Iris pigment epithelial cell (primary cell): ENCODE data around the gene GVQW3.
A peak's percentile ranks its signal among the peaks of the same experiment; 100 is the strongest.
"Not testable (repeated sequence)": the region's sequence is repeated elsewhere in the genome, so short reads cannot be mapped to it uniquely, and the experiment has no call there.

Source experiments
- DNase-seq: peaks from one replicate; pipeline ENCODE4 v3.0.0-alpha.2; 2011; ENCODE audit warnings: low read depth

The GVQW3 gene

GRCh38 chr11:76388408-76388807, 7.3 kb downstream of the GVQW3 start:
- DNase-seq = no peak

DNA sequence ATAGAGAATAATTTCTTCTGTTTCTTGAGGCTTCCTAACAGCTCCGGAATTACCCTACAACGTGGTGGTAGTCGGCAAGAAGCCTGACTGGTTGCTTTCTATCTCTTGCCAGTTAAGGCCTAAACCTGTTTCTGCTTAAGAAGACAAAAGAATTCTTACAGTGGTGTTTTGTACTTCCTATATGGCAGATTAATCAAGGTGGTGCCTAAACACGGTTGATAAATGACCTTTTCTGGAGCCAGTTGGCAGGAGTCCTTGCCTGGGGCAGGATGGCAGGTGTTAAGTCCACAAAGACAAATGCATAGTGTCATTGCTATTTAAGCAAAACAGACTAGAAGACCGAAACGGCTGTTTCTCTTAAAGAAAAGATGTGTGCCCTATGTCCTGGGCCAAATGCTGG, 9.9 kb downstream of the GVQW3 start:
- no peak for DNase-seq

DNA sequence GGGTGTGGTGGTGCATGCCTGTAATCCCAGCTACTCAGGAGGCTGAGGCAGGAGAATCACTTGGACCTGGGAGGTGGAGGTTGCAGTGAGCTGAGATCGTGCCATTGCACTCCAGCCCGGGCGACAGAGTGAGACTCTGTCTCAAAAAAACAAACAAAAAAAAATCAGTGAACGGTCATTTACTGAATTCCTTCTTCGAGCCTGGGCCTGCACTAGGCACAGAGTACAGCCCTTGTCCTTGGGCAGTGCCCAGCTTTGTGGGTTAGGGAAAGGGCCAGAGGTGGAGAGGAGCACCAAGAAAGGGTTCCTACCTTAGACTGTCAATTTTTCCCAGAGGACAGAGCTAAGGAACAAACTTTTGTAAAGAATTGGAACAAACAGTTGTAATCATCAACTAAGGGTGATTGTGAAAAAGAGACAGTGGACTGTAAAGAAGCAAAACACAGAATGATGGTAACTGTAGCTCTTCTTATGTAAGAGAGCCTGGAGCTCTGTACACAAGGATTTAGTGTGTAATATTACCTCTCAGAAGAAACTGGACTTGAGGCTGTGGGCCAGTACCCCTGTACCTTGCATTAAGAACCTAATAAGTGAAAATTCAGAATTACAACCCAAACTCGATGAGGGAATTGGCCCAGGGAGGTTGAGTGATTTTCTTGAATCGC, 10.8 kb downstream of the GVQW3 start:
- DNase-seq = no peak

DNA sequence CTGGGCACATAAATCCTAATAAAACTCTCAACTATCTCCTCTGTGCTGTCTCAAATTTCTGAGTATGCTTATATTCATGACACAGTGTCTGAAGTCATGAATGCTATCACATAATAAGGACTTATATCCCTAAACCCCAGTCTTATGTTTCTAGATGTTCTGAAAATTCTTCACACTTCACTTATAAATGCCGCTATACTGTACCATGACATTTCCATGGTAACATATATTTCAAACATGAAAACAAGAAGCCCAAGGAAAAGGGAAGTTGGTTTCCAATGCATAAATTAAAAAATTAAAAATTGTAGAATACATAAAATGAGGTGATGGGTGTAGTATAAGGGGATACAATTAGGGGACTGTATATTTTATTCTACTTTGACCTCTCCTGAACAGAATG, 11.7 kb downstream of the GVQW3 start:
- DNase-seq = no peak

DNA sequence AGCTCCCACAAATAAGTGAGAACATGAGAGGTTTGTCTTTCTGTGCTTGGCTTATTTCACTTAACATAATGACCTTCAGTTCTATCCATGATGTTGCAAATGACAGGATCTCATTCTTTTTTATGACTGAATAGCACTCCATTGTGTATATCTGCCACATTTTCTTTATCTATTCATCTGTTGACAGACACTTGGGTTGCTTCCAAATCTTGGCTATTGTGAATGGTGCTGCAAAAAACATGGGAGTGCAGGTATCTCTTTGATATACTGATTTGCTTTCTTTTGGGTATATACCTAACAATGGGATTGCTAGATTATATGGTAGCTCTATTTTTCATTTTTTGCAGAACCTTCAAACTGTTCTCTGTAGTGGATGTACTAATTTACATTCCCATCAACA, 13.3 kb downstream of the GVQW3 start:
- DNase-seq = no peak

DNA sequence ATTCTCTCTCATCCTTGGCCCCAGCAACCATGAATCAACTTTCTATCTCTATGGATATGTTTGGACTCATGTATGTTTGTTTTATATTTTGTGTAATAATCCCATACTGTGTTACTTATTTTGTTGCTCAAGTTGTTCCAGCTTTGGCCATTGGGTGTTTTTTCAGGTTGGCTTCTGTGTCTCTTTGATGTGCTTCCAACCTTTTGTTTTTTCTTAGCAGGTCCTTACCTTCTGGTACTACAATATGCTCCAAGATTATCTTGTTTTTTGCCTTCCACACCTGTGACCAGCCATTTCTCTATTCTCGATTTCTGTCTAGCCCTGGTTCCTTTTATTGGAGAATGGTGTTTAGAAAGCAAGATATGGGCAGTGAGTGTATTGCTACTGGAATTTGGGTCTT, 14.2 kb downstream of the GVQW3 start:
- no peak for DNase-seq

DNA sequence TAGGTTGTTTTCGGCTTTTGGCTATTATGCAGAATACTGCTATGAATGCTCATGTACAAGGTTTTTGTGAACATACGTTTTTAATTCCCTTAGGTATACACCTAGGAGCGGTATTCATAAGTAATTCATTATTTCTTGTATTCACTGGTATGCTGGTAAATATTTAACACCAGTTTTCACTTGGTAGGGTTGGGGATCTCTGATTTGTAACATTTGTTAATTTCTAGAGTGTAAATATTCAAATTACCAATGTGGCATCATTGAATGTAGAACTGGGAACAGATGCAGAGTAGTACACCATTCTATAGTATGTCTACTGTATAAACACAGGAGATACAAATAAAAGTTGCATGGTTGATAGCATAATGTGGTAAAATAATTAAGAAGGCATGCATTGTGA, 16.3 kb downstream of the GVQW3 start:
- no peak for DNase-seq

DNA sequence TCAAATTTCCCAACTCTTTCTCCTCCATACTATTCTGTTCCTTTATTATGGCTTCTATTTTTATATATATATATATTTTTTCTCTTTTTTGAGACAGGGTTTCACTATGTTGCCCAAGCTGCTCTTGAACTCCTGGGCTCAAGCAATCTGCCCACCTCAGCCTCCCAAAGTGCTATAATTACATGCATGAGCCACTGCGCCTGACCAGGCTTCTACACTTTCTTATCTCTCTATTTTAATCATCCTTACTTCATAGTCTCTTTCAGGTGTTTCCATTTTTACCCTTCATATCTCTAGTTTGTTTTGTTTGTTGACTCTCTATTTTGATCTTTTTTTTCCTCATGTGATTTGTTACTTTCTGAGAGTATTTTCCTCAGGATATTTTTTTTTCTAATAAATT, 19.8 kb downstream of the GVQW3 start:
- DNase-seq = no peak

GRCh38 chr11:76401484-76401883, 20.4 kb downstream of the GVQW3 start:
- DNase-seq = not testable (repeated sequence)

DNA sequence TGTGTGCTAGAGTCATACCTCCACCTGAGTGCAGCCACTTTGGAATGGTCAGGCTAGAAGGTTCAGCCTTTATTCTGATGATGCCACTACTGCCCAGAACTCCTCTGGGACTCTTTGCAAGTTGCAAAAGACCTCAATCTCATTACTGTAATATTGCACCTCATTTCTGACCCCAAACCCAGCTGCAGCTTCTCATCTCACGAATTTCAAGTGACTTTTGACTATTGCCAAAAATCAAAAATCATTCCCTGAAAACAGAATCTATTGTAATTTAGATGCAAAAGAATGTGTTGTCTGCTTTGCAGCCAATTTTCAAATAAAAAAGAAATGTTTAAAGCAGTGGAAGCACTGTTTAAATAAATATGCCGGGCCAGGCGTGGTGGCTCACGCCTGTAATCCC, 25.2 kb downstream of the GVQW3 start:
- no peak for DNase-seq

GRCh38 chr11:76408171-76408965, 27.2 kb downstream of the GVQW3 start:
- peak; percentile 2 for DNase-seq

DNA sequence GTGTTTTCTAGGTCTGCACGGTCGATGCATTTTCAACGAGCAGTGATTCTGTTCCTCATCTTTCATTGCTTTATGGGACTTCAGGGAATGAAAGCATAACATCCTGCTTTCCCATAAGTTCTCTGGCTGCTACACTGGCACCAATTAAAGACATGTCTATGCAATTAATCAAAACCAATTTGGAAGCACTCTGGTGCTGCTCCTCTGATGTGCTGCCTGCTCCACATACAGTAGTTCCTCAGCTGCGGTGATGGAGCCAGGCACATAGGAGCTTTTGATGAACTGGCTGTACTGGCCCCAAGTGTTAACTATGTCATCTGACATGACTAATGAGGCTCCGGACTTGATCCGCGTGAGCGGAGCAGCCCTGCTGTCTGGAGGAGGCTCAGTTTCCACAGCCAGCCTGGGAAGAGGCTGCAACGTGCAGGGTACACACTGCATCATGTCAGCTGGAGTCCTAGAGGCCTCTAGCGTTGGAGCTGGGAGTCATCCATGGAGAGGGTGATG, 29.8 kb downstream of the GVQW3 start:
- DNase-seq = no peak

GRCh38 chr11:76415073-76415472, 34.0 kb downstream of the GVQW3 start:
- no peak for DNase-seq

DNA sequence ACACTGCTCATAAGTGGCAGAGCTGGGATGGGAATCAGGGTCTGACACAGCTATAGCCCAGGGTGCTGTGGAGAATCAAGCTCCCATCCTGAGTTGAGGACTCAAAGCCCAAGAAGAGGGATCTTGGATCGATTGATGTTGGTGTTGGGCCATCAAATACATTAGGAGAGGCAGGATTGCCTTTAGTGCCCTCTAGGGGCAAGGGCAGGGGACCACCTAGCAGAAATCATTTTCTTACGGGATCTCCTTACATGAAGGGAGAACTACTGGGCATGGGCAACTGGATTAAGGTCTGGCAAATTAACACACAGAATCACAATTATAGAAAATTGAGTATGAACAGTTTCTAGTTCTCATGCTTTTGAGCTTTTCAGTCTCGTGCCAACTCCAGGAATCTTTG, 38.8 kb downstream of the GVQW3 start:
- peak; percentile 3 for DNase-seq

DNA sequence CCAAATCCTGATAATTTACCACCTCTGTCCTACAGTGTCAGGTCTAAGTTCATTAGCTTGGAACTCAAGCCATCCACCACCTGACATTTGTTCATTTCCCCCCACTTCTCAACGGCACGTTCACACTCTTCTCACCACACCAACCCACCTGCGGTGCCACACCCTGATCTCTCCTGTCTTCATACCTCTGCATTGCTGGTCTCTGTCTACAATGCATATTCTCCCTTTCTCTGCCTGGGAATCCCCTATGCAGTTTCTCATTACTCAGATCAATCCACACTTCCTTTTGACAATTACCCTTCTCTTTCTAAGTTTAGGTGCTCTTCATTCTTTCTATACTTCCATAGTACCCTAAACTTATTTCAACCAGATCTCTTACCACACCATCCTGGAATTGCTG, 43.3 kb downstream of the GVQW3 start:
- no peak for DNase-seq

GRCh38 chr11:76424891-76425290, 43.8 kb downstream of the GVQW3 start:
- DNase-seq = no peak

DNA sequence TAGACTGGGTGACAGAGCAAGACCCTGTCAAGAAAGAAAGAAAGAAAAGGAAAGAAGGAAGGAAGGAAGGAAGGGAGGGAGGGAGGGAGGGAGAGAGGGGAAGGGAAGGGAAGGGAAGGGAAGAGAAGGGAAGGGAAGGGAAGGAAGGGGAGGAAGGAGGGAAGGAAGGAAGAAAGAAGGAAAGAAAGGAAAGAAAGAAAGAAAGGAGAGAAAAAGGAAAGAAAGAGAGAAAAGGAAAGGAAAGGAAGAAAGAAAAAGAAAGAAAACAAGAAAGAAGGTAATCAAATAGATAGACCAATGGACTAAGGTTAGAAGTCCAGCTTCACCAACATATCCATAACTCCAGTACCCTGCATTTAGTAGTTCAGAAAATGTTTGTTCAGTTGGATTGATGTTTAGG, 45.5 kb downstream of the GVQW3 start:
- no peak for DNase-seq

GRCh38 chr11:76436020-76436419, 54.9 kb downstream of the GVQW3 start:
- DNase-seq = peak; percentile 22

DNA sequence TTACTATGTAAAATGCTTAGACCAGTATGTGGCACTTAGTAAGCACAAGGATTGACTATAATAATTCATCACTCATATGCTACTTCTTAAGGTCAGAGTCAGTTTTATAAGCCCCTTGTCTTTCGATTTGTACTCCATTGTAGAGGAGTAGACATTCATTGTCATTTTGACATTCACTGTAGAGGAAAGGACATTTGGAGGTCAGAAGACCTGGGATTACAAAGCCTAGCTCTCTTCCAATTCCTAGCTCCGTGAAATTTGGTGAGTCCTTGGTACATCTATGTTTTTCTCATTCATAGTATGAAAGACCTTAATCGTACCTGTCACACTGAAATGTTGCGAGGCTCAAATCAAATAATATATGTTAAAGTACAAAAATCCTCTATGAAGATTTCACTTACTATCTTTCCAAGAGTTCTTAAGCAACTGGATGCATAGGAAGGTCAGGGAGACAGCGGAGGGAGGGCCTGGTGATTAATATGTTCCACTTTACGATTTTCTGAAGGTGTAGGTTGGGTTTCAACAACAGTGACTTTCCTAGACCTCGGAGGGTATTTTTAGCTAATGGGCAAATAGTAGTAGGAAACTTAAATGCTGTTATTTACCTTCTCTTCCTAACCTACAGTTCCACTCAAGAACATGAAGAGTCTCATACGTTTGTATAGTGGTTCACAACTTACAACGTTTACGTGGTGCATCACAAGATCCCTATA, 62.3 kb downstream of the GVQW3 start:
- peak; percentile 66 for DNase-seq

GRCh38 chr11:76444065-76444383, 62.9 kb downstream of the GVQW3 start:
- DNase-seq = no peak

- peak; percentile 100 for DNase-seq
These were observed 63.4 kb downstream of the GVQW3 start, which contains the start of gene EMSY for GRCh38 chr11:76444384-76445120. TSS of gene EMSY (plus strand) at chr11:76445018. CDS start at chr11:76446939, 1,921 bp downstream.
